Hematopoietic multipotent progenitor cell (in vitro differentiated cells): ENCODE data around the gene HJV. TPM values are rescaled to one million over a fixed set of nuclear protein-coding genes. Genes with fewer than 3 reads are reported as not detected.

Source experiments
- DNase-seq, 3 donors: peaks; one replicate each; pipeline ENCODE4 v3.0.0-alpha.2; 2011 to 2015; ENCODE audit warnings: low read depth in 2 of 3, low spot score in 2 of 3
- small RNA-seq: library from RNA; depleted of rRNA; stranded (forward); fragments of <200 nt; gene quantifications from one replicate; pipeline ENCODE3, GENCODE V24; 2012
- total RNA-seq: library from RNA; depleted of rRNA; stranded (reverse); fragments of >200 nt; gene quantifications from one replicate; pipeline ENCODE4 v1.2.3, GENCODE V29; 2012

The HJV gene
- total RNA-seq, 1 donor = not detected

DNA sequence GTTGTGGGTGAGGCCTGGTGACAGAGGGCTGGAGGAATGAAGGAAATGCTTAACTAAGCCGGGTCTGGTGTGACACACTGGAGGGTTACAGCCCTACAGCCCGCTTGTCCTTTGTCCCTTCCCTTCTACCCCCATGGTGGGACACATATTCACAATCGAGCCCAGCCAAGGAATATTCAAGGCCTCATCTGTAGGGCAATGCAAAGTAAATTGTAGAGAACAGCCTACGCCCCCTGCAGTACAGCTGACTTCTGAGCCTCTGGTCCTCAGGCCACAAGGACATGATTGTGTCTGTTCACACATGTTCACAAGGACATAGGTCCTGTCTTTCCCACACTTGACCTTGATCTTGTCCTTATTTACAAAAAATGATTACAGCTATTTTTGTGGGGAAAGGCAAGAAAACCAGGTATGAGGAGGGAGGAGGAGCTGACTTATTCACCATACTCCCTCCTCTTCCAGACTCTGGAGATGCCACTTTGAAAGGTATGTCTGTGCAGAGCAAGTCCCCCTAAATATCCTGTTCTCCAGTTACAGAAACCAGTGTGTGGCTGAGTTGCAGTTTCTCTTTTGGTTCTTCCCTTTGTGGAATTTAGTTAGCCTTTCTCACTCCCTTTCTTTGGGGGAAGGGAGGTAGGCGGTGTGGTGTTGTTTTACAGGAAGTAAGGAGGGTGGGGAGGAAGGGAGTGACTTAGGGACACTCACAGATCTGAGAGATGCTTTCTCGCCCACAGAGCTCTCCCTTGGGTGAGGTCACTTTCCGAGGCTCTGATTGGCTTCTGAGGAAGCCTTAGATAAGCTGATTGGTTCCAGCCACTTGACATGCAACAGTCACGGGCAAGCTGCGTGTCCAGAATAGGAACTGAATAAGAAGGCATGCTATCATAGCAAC is 42.4 kb downstream of the HJV start:
- peak; percentile 66 to 96 (median 92) for DNase-seq

GRCh38 chr1:145978471-145978853 is 43.1 kb downstream of the HJV start:
- no peak for DNase-seq

DNA sequence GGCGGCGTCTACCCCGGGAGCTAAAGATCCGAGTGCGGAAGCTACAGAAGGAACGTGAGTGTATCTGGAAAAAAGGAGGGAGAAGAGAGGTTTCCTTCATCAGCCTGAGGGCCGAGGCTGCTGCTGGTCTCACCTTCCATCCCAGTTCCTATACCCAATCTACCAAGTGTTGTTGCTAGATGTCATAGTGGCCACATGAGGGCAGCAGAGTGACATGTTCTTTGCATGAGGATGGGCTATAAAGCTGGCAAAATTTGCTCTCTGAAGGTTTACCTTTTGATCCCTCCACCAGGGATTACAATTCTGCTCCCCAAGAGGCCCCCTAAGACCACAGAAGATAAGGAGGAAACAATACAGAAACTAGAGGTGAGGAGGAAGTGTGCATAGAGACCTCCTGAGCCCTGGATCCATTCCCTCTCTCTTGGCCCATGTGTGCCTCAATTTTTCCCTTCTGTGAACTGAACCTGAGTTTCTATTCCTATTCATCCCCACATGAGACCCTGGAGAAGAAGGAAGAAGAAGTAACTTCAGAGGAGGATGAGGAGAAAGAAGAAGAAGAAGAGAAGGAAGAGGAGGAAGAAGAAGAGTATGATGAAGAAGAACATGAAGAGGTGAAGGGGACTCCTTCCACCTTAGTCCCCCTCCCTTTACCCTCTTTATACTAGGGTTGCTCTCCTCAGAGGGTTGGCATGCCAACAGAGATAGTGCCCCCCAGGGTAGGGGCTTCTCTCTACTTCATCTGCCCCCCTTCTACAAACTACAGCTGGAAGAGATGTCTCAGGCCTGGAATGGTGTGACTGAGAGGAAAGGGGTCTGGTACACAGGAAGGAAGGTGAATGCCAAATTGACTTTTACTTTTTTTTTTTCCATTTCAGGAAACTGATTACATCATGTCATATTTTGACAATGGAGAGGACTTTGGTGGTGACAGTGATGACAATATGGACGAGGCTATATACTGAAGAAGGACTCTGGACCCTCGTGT is 43.8 kb downstream of the HJV start:
- DNase-seq = peak in 2 of 3 donors; percentile 82 to 90

DNA sequence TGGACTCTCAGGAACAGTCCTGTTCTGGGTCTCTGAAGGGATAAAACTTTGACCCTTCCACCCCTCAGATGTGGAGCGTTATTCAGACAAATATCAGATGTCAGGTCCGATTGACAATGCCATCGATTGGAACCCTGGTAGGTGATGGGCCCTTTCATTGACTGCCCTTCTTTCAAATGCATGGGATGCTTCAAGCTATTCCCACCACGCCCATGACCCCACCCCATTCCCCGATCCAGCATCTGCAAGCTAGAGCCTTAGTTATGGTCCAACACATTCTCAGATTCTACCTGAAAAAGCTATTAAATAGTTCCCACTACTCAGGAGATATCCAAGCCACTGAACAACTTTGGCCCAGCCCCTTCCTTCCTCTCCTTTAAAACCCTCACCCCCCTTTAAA is 44.5 kb downstream of the HJV start:
- no peak for DNase-seq

GRCh38 chr1:145975216-145975615 is 46.3 kb downstream of the HJV start:
- no peak for DNase-seq

GRCh38 chr1:145974721-145975120 is 46.8 kb downstream of the HJV start:
- DNase-seq = no peak

- no peak for DNase-seq
Measured at GRCh38 chr1:145972580-145972979, 49.0 kb downstream of the HJV start.

Small RNA genes lying within 50 kb of the gene (small RNA-seq; reads per million reads assigned to genes)
- 58.3 reads per million, percentile 96 among the genes with 10 or more reads in this experiment for gene RNVU1-6

Other genes with a start within 250 kb of the HJV start
- 9.2 TPM for gene RNF115, start 197.6 kb downstream of the HJV start, total RNA-seq
- 46.0 TPM for gene POLR3C, start 197.5 kb downstream of the HJV start, total RNA-seq
- gene NUDT17, start 176.1 kb downstream of the HJV start, total RNA-seq = 12.7 TPM
- gene PIAS3, start 162.7 kb downstream of the HJV start, total RNA-seq = 15.6 TPM
- gene ANKRD35, start 135.9 kb downstream of the HJV start, total RNA-seq = 0.27 TPM
- under 0.01 TPM for gene ITGA10, start 111.7 kb downstream of the HJV start, total RNA-seq
- gene PEX11B, start 103.0 kb downstream of the HJV start, total RNA-seq = 21.5 TPM
- gene RBM8A, start 94.3 kb downstream of the HJV start, total RNA-seq = 66.2 TPM
- gene LIX1L, start 63.7 kb downstream of the HJV start, total RNA-seq = 17.8 TPM
- 0.27 TPM for gene ANKRD34A, start 57.2 kb downstream of the HJV start, total RNA-seq
- gene POLR3GL, start 57.0 kb downstream of the HJV start, total RNA-seq = 15.1 TPM
- 485 TPM for gene TXNIP, start 25.2 kb downstream of the HJV start, total RNA-seq
- 1.6 TPM for gene NBPF10, start 123.1 kb upstream of the HJV start, total RNA-seq
- 98.8 TPM for gene NOTCH2NLA, start 207.3 kb upstream of the HJV start, total RNA-seq